ENCODE measurements around the gene DOCK1.

- TF ChIP-seq CTCF (IDR thresholded peaks at IDR 0.05; ENCODE audit: poor library complexity, severe bottlenecking) (no peak), REST (IDR thresholded peaks at IDR 0.05; ENCODE audit: borderline replicate concordance) (no peak), EZH2 (IDR thresholded peaks at IDR 0.05; ENCODE audit: borderline replicate concordance, insufficient read depth, low read length, poor library complexity, severe bottlenecking) (no peak), RAD21 (conservative IDR thresholded peaks at IDR 0.05) (no peak), MXI1 (conservative IDR thresholded peaks at IDR 0.05; ENCODE audit: poor library complexity, severe bottlenecking) (no peak), POLR2AphosphoS5 (IDR thresholded peaks at IDR 0.05) (no peak), SMC3 (conservative IDR thresholded peaks at IDR 0.05; ENCODE audit: poor library complexity) (no peak)
Observed at GRCh38 chr10:126908225-126908624, 3.0 kb downstream of the DOCK1 start.

Measured in neural cell (in vitro differentiated cells).